GM23338 (cell line): ENCODE measurements around the gene TMEM59L. TPM values are rescaled to one million over a fixed set of nuclear protein-coding genes. Genes with fewer than 3 reads are reported as not detected.

Source experiments
- CTCF ChIP-seq, 2 experiments: fragments of 200-600 bp in 1 of 2; sonication (generic) in 1 of 2; conservative IDR thresholded peaks; 2 replicates each; pipeline versions ENCODE4 v1.5.1 to v1.6.1; 2016 to 2017; ENCODE audit warnings: antibody characterized with exemption in 2 of 2, low read depth in 2 of 2, mild to moderate bottlenecking in 2 of 2, moderate library complexity in 1 of 2
- ETS1 ChIP-seq: IDR thresholded peaks from 2 replicates; pipeline ENCODE4 v1.6.1; 2016; ENCODE audit warnings: antibody characterized with exemption
- ZNF462 ChIP-seq: fragments of 250-450 bp; sonication (Bioruptor Pico); IDR thresholded peaks from 2 replicates; pipeline ENCODE4 v1.5.0; 2020; ENCODE audit warnings: mild to moderate bottlenecking, moderate library complexity
- polyA plus RNA-seq: library from polyadenylated mRNA; unstranded; fragments of >200 nt; fragmentation: Nextera tagmentation; extraction: Ambion mirVana; gene quantifications from 2 replicates; pipeline ENCODE4 v1.2.1, GENCODE V29; 2016
- total RNA-seq: library from RNA; depleted of rRNA; stranded (reverse); fragments of >200 nt; shearing (Covaris generic); gene quantifications from 2 replicates; pipeline ENCODE4 v1.2.3, GENCODE V29; 2014

TMEM59L gene
- total and polyA plus RNA-seq, 2 experiments from 2014 or later: 9.8 to 15.7 TPM

- no peak for TF ChIP-seq ZNF462 (CRISPR knock-in tag)
- TF ChIP-seq ETS1: no peak
- TF ChIP-seq CTCF (conservative IDR thresholded peaks at IDR 0.05; ENCODE audit: low read depth in 2 of 2): no peak
These were observed 43.8 kb downstream of the TMEM59L start (continued) for GRCh38 chr19:18656337-18657086.
